SHP77 treated with DMSO at 0.1 percent for 48 hours (cell line): ENCODE data around the gene NUP98.
A peak's percentile ranks its signal among the peaks of the same experiment; 100 is the strongest.

ENCODE experiments used
- DNase-seq: peaks from one replicate; lab custom pipeline; 2025; lab: John Stamatoyannopoulos, UW

NUP98 gene

GRCh38 chr11:3797329-3798090, at the start of gene NUP98:
NUP98 (minus strand) TSS chr11:3797554; CDS start chr11:3782117, 15,437 bp downstream.
- DNase-seq: peak; percentile 97

DNA sequence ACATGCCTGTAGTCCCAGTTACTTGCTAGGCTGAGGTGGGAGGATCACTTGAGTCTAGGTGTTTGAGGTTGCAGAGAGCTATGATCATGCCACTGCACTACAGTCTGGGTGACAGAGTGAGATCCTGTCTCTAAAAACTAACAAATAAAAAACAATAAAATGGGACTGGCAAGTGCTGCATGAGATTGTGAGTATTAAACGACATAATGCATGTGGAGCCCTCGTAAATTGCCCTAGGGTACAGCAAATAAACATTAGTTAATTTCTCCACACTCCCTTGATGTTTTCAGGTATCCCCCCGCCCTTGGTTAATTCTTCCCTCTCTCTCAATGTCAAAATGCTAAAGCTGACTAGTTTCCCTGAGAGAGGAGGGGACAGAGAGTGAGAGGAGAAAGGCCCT, 48.3 kb upstream of the NUP98 start:
- DNase-seq: no peak

DNA sequence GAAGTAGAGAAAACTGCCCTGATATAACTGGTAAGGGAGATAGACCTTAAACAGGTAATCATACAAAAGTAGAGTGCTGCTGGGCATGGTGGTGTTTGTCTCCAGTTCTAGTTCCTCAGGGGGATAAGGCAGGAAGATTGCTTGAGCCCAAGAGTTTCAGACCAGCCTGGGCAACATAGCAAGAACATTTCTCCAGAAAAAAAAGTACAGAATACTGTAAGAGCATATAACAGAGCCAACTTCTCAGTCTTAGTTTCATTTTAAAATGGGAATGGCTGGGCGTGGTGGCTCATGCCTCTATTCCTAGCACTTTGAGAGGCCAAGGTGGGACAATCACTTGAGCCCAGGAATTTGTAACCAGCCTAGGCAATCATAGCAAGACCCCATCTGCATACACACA, 47.9 kb upstream of the NUP98 start:
- no peak for DNase-seq

GRCh38 chr11:3843326-3843725, 46.0 kb upstream of the NUP98 start:
- DNase-seq: no peak

GRCh38 chr11:3841426-3842350, 44.3 kb upstream of the NUP98 start:
- DNase-seq: peak; percentile 65

DNA sequence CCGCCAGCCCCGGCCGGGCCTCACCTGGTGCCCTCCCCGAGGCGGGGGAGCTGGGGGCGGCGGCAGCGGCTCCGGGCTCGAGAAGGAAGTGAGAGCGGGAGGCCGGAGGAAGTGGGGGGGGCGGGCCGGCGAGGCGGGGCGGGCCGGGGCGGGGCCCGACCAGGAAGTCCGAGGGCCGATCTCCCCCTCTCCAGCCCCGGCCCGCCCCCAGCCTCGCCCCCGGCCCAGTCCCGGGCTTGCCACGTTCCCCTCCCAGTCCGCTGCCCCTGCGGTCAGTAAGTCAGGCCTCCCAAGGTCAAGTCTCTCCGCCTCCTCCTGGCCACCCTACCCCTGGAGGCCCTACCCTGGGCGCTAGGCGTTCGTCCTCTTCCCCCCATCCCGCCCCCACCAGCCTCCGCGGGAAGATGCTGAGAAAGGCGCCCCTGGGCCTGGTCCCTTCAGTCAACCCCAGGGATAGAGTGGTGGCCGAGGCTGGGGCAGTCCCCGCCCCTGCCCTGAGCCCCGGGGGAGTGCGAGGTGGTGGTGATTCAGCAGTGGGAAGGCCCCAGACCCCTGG, 43.6 kb upstream of the NUP98 start, which contains the start of gene RHOG:
Gene RHOG (minus strand): TSS at position 90 of the 556 bp plus-strand sequence. CDS start 12,821 bp downstream, outside the sequence.
- DNase-seq: peak; percentile 52

GRCh38 chr11:3840004-3840869, 42.9 kb upstream of the NUP98 start:
- DNase-seq: no peak

DNA sequence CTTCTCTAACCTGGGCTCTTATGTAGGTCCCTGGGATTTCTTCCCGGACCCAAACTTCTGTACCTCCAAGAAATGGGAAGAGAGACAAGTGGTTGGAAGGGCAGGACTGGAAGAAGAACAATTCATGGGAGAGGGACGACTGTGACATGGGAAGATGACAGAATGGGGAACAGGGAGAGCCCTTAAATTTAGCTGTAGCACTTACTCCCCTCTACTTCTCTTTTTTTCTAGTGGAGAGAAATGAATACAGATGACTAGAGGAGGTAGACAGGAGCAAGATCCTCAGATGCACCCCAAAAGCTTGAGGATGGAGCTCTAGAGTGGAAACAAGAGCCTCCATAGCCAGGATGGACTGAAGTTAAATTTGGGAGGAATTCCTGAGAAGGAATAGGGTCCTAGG, 41.1 kb upstream of the NUP98 start:
- no peak for DNase-seq

- DNase-seq: no peak
Measured at GRCh38 chr11:3837793-3838192, 40.4 kb upstream of the NUP98 start.

DNA sequence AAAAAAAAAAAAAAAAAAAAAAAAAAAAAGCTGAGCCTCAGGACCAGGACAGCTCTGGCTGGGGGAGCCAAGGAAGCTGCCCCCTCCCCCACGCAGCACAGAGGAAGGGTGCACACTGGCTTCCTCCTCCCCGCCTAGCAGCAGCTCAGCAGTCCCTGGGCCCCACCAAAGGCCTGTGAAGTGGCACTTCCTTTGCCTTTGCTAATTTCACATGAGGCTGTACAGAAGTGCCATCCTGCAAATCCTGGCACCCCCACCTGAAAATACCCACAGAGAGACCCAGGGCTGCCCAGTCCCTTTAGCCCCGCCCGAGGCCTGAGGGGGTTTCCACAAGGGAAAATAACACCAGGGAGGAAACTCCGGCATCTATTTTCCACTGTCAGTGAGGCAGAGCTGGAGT, 39.5 kb upstream of the NUP98 start:
- DNase-seq: no peak

DNA sequence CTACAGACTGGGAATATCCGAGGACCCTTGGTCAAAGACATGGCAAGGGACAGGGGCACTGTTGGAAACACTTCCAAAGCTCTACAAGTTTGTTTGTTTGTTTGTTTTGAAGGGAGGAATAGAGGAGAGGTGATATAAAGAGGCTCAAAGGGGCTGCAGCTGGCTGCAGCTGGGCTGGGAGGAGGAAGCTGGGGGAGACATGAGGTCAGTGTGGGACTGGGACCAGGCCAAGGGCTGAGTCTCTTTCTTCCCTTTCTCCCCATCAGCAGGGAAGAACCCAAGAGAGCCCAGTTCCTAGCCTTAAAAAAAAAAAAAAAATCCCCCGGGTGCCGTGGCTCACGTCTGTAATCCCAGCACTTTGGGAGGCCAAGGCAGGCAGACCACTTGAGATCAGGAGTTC, 38.4 kb upstream of the NUP98 start:
- no peak for DNase-seq

DNA sequence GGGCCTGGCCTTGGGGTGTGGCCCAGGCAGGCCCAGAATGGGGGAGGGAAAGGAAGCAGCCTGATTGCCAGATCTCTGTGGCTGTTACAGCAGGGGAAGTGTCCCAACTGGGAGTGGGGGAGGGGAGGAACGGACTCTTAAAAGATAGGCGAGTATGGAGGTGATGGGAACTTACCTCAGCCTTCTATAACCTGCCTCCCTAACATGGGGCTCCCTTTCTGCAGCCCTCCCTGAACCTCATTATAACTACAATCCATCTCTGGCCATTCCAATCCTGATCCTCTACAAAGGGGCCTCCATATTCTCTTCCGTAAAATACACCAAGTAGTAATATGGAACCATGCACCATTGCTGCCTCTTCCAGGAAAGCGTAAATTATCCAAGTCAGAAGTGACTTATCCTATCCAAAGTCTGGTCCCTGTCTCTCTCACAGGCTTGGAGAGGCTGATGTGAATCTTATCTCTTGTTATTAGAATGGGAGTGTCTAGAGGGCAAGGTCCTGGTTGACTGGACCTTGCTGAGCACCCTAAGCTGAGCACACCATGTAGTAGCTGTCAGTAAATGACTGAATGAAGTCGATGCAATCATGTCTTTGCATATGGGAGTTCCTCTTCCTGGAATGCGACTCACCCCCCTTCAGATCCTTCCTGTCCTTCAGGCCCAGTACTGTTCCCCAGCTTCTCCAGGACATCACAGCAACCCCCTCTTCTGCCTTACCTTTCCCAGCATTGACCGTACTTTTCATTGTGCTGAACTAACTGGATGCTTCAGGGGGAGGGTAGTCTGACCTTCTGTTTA, 37.5 kb upstream of the NUP98 start:
- no peak for DNase-seq

GRCh38 chr11:3834349-3834663, 37.0 kb upstream of the NUP98 start:
- DNase-seq: no peak

- no peak for DNase-seq
Measured at GRCh38 chr11:3833449-3833848, 36.1 kb upstream of the NUP98 start.

- no peak for DNase-seq
Measured at GRCh38 chr11:3832816-3833215, 35.5 kb upstream of the NUP98 start.

DNA sequence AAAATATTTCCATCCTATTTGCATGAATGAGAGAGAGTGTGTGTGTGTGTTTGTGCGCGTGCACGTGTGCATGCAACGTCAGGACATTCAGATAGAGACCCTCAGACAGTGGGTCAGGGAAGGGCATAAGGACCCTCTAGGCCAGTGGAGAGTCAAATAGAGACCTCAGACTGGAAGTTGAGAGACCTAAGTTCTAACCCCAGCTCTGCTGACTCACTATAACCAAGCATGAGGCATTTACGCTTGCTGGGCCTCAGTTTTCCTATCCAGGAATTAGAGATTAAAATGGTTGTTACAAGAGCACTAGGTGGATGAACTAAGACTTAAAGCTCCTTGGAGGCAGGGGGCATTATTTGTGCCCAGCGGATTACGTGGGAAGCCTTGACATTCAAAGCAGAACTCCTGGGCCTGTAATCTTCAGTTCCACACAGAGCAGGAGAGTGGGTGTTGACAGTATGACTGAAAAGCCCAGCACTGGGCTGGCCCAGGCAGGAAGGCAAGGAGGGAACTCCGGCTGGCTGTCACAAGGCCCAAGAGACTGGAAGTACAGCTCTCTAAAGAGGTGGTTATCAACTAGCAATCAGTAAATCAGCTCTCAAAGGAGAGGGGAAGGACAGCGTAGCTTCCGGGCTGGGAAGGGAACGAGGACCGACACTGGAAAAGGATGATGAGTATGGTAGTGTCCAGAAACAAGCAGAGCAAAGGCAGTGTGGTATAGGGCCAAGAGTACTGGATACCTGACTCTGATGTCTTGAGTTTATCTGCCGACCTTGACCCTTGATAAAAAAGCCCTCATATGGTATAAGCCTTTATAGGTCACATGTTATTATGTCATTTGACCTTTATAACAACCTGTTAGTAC, 34.3 kb upstream of the NUP98 start:
- no peak for DNase-seq

DNA sequence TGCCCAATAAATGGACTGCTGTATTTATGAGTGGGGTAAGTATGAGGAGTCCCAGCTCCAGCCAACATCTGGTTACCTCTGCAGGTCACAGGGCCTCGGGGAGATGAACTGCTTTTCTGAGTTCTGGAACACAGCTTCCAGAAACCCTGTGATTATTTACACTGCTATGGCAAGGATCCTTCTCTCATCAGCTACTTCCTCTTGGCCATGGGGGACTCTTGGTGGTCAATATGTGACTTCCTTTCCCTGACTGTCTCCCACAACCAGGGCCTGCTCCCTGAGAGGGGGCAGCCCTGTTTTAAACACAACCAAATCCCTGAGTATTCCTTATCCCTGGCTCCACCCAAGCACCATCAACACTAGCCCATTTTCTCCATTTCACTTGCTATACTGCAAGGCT, 33.4 kb upstream of the NUP98 start:
- no peak for DNase-seq

- DNase-seq: no peak
Measured at GRCh38 chr11:3830088-3830487, 32.7 kb upstream of the NUP98 start.

DNA sequence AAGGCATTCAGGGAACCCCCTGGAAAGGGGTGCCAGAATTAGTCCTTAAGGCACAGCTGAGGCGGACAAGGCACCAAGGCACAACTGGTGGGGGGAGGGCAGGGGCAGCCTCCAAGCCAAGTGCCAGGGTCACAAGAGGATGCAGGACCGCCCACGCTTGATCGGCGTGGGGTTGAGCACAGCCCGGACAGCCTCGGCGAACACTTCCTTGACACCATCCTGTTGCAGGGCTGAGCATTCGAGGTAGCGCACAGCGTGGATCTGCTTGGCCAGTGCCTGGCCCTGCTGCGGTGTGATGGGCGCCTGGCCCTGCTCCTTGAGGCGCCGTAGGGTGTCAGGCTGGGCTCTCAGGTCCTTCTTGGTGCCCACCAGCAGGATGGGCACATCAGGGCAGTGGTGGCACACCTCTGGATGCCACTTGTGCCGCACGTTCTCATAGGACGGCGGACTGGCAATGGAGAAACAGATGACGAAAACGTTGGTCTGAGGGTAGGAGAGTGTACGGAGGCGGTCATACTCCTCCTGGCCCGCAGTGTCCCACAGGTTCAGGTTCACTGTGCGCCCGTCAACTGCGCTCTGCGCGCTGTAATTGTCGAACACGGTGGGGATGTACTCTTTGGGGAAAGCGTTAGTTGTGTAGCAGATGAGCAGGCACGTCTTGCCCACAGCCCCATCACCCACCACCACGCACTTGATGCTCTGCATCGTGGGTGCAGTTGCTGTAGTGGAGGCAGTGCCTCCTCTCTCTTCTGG, 30.3 kb upstream of the NUP98 start:
- DNase-seq: no peak
